ENCODE data around the gene SMCHD1. TPM values are rescaled to one million over a fixed set of nuclear protein-coding genes. Genes with fewer than 3 reads are reported as not detected.

Gene SMCHD1
- total RNA-seq, 1 experiment from 2014 or later: 33.0 TPM

- TF ChIP-seq TCF7 (CRISPR knock-in tag; IDR thresholded peaks at IDR 0.05; ENCODE audit: low read depth): no peak
- no peak for TF ChIP-seq E2F1 (CRISPR knock-in tag; IDR thresholded peaks at IDR 0.05)
- no peak for TF ChIP-seq FOXK1 (CRISPR knock-in tag; IDR thresholded peaks at IDR 0.05)
These were observed 11.0 kb upstream of the SMCHD1 start (continued) for GRCh38 chr18:2644535-2644934.

GRCh38 chr18:2651981-2652380 is 3.5 kb upstream of the SMCHD1 start:
- CTCF ChIA-PET: no interaction called here
- Mint-ChIP-seq H3K4me3 (no peak overlapping the region), H3K4me1 (peaks cover 22% of the 10 kb centered on the region), H3K9me3 (no peaks in the 10 kb centered on the region), H3K36me3 (no peaks in the 10 kb centered on the region), H3K27ac (no peak overlapping the region), H3K27me3 (ENCODE audit: low read depth) (peaks cover 63% of the 10 kb centered on the region)
- TF ChIP-seq ATF1 (CRISPR knock-in tag; IDR thresholded peaks at IDR 0.05) (no peak), ETV6 (CRISPR knock-in tag; IDR thresholded peaks at IDR 0.05) (no peak), ESRRA (CRISPR knock-in tag; IDR thresholded peaks at IDR 0.05; ENCODE audit: borderline replicate concordance) (no peak), KAT7 (CRISPR knock-in tag; IDR thresholded peaks at IDR 0.05; ENCODE audit: borderline replicate concordance) (no peak), MYBL2 (CRISPR knock-in tag; IDR thresholded peaks at IDR 0.05) (no peak), SP1 (CRISPR knock-in tag; conservative IDR thresholded peaks at IDR 0.05) (no peak), ZSCAN18 (CRISPR knock-in tag; IDR thresholded peaks at IDR 0.05) (no peak), E2F4 (CRISPR knock-in tag; IDR thresholded peaks at IDR 0.05; ENCODE audit: borderline replicate concordance, low read depth) (no peak), ELF4 (CRISPR knock-in tag; IDR thresholded peaks at IDR 0.05; ENCODE audit: low read depth) (no peak), ZNF232 (CRISPR knock-in tag; IDR thresholded peaks at IDR 0.05) (no peak), GTF2I (CRISPR knock-in tag; conservative IDR thresholded peaks at IDR 0.05) (no peak), NFATC4 (CRISPR knock-in tag; IDR thresholded peaks at IDR 0.05) (no peak), ZMAT4 (CRISPR knock-in tag; IDR thresholded peaks at IDR 0.05) (no peak), JUN (CRISPR knock-in tag; IDR thresholded peaks at IDR 0.05) (no peak), E2F5 (CRISPR knock-in tag; IDR thresholded peaks at IDR 0.05) (no peak), TP53 (CRISPR knock-in tag; IDR thresholded peaks at IDR 0.05) (no peak)
- DNase-seq (ENCODE audit: low spot score) (no peak), ATAC-seq (no peak)
- POLR2A ChIA-PET: no interaction called here

- no peak for ATAC-seq
- peaks cover 32% of the 10 kb centered on the region for H3K4me1 Mint-ChIP-seq
- TF ChIP-seq CDX4 (CRISPR knock-in tag; IDR thresholded peaks at IDR 0.05; ENCODE audit: borderline replicate concordance) (no peak), PRDM15 (CRISPR knock-in tag; IDR thresholded peaks at IDR 0.05) (no peak), IRF1 (CRISPR knock-in tag; IDR thresholded peaks at IDR 0.05) (no peak), ZNF138 (CRISPR knock-in tag; conservative IDR thresholded peaks at IDR 0.05) (no peak), KAT7 (CRISPR knock-in tag; IDR thresholded peaks at IDR 0.05; ENCODE audit: borderline replicate concordance) (no peak), CREB1 (CRISPR knock-in tag; IDR thresholded peaks at IDR 0.05) (no peak)
- ChIA-PET CTCF (no interaction called here), POLR2A (no interaction called here)
- peaks cover 69% of the 10 kb centered on the region for H3K27me3 Mint-ChIP-seq (ENCODE audit: low read depth)
- no peaks in the 10 kb centered on the region for H3K9me3 Mint-ChIP-seq
- no peak overlapping the region for H3K27ac Mint-ChIP-seq
- H3K36me3 Mint-ChIP-seq: no peaks in the 10 kb centered on the region
- no peak for DNase-seq (ENCODE audit: low spot score)
- peak overlapping the region; percentile 86; the same call in 1 of the 2 replicates for H3K4me3 Mint-ChIP-seq
These were observed 2.1 kb upstream of the SMCHD1 start for GRCh38 chr18:2653467-2653866.
